Measurements from ENCODE around the gene PFKP.

PFKP gene

DNA sequence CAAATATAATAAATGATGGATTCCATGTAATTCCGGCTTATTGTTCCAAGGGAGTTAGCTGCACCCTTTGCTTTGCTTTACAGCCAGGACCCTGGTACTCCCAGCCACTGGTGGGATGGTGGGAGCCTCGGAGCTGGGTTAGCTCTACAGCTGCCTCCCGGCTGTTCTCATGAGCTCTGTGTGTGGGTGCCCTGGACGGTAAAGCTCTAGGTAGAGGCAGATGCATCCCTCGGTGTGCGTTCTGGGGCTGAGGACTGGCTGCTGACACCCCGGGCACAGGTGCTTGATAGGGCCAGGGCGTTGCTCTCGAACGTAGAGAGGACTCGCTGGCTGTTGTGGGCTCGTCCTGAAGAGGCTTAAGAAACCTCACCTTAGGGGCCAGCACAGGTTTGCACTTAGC is 50.1 kb downstream of the PFKP start:
- no peak for DNase-seq

DNA sequence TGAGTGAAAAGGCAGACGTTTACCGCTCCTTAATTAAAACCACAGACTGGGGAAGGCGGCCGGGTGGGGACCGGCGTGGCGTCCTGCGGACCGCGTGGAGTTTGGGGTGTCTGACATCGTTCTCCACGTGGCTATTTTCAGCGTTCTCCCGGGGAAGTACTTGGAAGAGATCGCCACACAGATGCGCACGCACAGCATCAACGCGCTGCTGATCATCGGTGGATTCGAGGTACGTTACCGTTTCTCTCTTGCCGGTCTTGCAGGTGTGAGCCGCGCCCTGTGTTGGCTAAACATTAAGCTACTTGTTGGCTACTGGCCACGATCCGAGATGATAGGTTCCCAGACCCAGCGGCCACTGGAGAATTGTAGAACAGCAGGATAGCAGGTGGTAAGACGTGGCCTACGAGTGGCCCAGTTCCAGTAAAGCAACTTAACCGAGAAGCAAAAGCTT is 51.3 kb downstream of the PFKP start:
- DNase-seq, result no peak

DNA sequence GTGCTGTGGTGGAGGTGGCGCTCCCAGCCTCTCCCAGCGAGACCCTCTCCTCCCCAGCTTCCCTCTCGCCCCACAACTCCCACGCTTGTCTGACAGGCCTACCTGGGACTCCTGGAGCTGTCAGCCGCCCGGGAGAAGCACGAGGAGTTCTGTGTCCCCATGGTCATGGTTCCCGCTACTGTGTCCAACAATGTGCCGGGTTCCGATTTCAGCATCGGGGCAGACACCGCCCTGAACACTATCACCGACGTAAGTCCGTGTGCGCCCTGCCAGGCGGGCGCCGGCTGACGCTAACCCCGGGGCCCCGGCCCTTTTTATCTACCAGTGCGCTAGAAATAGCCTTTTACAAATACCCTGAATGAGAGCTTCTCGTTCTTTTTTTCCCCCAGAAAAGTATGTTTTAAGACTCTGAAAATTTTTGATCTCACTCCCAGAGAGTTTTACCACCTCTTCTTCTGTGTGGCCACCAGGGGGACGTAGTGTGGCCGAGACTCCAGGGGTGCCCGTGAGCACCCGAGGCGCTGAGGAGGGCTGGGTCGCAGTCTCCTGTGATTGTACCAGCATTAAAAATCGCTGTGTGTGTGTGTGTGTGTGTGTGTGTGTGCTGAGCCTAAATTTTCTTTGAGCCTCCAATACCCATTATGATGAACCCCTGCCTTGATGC is 52.6 kb downstream of the PFKP start:
- DNase-seq, result no peak

DNA sequence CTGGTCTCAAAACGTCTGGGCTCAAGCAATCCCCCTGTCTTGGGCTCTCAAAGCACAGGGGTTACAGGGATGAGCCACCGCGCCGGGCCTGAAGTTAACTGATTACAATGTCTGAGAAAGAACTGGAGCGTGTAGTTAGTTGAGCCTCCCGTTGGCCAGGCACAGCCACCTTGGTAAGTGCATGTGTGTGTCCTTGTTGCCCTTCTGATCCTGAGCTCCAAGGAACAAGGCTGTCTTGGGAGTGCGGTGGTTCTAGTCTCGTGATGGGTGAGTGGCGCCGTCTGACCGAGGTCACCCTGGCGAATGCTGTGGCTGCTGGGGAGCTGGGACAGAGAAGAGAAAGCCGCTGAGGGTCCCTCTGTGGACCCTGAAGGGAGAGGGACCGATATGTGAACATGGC is 54.7 kb downstream of the PFKP start:
- DNase-seq, result no peak

DNA sequence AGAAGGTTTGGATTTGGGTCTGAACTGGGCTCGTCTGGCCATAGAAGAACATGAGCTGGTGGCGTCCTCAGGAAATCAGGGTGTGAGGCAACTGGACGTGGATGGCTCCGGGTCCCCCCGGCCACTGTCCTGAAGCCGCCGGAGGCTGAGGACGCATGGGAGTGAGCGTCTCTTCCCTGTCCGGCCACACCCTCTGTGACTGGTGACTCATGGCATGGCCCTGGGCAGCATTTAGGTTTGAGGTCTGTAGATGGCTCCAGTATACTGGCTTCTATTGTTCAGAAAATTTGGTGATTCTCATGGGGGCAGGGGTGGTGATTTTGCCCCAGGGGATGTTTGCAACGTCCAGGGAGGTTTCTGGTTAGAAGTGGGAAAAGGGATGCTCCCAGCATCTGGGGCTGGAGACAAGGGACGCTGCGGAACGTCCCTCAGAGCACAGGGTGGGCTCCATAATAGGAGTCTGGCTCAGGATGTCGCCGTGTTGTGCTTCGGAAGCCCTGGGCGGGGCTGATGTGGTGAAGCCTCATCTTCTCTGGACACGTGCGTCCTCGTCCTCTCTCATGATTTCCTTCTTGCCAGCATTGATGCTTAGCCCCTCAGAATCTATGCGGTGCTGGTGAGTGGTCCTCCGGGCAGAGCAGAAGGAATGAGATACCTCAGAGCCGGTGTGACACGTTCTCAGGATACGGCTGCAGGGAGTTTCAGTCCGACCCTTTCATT is 55.3 kb downstream of the PFKP start:
- DNase-seq, result no peak

DNA sequence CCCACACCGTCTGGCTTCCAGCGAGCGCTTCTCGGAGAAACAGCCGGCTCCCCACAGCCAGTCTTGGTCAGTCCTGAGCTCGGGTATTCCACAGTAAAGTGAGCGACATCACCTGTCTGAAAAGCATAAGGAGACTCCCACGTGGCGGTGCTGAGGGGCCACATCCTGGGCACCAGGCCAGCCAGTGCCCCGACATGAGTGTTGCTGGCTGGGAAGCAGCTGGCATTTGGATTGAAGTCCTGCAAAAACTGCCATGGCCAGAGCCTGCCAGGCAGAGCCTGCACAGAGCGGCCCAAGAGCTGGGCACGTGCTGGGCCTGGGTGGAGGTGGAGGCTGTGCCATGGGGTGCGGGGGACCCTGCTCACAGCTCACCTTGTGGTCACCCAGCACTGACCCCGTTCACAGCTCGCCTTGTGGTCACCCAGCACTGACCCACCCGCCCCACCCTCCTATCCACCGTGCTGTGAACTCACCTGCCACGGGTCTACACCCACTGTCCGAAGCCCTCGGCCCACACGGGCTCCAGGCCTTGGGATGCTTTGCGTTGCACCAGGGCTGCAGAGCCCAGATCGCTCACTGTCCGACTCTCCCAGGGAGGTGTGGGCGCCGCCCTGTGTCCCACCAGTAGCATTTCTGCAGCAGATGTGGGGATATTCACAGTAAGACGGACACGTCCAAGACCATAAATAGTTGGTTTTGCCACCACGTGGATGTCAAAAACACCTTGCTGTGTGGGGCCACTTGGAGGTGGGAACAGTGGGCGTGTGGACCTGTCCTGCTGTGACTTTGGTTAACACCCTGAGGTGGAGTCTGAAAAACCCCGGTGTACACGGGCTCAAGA is 56.4 kb downstream of the PFKP start:
- no peak for DNase-seq

DNA sequence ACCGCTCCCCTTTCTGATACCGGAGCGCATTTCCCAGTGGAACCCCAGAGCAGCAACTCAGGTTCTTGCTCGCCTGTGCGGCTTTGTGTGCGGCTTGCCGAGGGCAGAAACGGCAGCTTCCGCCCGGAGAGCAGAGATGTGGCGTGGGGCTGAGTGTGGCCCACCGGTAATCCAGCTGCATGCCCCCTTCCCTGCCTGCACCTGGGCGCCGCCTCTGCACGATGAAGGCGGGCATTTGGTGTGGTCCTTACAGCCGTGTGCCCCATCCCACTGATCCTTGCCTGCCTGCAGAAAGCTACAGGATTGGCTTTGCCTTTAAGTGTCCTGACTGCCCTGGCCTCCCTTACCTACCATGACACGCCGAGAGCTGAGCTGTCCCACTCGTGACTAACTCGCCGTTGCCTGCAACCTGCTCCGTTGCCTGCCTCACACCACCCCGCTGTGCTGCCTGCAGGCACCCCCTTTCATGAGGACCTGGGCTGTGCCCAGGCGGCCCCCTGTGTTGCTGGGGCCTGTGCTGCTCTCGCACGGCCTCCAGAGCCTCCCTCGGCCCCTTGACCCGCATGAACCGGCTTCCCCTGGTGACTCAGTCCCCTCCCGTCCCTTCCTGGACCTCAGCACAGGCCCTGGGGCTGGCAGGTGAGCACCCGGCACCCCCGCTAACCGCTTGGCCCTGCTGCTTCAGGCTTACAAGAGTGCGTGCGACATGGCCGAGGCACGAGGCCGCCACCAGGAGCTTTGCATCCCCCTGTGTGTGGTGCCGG is 57.2 kb downstream of the PFKP start:
- no peak for DNase-seq

DNA sequence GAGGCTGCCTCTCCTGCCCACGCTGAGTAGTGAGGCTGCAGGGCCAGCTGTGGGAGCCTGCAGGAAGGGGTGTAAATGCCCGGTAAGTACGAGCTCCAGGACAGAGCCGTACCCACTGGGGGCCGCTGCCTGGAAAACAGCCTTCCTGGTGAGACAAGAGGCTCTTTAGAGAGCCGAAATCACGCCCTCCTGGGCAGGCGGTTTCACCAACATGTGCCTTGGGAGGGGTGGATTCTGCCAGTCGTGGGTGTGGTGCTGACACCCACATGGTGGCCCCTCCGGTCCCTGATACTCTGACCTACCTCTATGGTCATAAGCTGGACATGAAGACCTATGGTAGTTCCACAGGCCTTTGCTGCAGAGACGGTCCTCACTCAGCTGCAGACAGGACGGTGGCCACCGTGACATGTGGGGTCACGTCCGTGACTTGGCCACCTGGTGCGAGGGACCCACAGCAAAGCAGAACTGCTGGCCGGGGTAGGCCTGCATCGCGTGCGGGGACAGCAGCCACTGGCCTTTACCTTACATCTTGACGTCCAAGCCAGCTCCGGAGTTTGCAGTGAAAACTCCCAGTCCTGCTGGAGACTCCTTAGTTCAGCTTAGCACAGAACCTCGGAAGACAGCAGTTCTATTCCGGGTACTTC is 58.3 kb downstream of the PFKP start:
- DNase-seq, result peak; percentile 11

DNA sequence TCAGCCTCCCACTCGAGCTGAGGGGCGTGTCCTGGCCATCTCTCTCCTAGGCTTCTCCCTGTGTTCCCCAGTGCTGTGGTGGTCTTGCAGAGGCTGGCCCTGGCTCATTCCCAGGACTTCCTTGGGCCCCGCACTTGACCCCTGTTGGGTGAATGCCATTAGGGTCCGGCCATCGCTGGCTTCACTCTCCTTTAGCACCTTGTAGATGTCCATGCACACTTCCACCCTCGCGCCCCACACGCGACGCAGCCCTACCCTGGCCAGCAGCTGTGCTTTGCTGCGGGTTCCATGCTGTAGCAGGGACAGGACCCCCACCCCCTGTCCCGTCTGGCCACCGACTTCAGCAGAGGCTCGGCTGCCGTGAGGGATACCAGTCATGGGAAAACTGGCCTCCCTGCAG is 58.9 kb downstream of the PFKP start:
- DNase-seq, result no peak

DNA sequence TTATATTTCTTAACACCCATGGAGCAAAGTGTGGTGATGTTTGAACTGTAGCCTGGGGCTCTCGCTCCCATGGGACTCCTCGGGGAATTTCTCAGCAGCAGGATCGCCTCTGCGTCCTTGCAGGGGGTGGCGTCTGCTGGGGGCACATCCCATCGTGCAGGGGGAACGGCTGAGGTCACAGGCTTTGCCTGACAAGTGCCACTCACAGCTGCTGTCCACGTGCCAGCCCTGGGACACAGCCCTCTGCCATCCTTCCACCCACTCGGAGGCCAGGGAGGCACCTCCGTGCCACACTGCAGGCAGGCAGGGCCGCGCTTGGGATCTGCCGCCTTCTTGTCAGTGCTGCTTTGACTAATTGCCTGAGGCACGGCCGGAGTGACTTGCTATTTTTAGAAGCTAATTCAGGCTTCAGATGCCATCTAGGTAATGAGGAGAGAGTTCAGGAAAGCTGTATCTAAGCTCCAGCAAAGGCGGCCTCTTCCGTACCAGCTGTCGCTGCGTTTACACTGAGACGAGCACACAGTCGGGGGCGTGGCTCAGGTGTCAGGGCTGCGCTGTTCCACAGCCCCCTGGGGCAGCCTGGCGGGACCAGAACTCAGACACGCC is 59.5 kb downstream of the PFKP start:
- peak; percentile 83 for DNase-seq

DNA sequence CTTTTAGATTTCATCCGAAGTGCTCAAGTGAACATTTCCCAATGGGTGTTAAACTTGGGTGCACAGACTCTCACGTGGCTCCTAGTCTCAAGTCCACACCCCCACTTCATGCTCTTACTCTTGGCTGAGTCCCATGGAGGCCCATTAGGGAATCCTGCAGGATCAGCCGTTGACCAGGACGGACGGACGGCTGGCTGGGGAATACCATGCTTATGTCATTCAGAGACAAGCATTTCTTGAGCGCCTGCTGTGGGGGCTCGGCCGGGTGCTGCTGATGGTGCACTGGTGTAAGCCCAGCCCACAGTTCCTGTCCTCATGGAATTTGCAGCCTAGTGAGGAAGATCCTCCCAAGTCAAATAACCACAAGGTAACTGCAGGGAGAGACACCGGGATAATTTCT is 60.6 kb downstream of the PFKP start:
- DNase-seq, result no peak

DNA sequence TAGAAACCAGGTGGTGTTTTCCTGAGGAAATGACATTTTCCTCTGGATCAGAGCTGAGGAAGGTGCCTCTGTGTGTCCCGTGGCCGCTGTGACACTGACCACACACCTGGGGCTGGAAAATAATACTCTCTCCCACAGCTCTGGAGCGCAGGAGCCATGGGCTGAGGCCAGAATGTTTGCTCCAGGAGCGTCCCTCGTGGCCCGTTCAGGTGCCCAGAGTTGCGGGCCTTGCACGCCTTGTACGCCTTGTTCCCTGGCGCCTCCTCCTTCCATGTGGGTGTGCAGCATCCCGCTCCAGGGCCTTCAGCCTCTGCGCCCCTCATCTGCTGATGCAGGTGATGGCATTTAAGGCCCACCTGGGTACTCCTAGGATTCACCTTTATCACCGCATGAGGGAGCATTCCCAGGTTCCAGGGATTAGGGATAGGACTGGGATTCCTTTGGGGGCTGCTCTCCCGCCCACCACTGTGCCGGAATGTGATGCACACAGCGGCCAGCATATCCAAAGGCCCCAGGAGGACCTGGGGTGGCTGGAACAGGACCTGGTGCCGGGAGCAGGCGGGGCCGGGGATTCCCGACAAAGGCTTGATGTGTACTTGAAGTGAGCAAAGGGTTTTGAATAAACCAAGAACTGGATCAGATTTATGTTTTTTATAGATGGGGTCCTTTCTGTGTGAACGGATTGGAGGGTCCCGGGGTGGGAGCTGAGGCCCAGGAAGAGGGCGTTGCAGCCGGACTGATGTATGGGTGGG is 61.2 kb downstream of the PFKP start:
- no peak for DNase-seq

DNA sequence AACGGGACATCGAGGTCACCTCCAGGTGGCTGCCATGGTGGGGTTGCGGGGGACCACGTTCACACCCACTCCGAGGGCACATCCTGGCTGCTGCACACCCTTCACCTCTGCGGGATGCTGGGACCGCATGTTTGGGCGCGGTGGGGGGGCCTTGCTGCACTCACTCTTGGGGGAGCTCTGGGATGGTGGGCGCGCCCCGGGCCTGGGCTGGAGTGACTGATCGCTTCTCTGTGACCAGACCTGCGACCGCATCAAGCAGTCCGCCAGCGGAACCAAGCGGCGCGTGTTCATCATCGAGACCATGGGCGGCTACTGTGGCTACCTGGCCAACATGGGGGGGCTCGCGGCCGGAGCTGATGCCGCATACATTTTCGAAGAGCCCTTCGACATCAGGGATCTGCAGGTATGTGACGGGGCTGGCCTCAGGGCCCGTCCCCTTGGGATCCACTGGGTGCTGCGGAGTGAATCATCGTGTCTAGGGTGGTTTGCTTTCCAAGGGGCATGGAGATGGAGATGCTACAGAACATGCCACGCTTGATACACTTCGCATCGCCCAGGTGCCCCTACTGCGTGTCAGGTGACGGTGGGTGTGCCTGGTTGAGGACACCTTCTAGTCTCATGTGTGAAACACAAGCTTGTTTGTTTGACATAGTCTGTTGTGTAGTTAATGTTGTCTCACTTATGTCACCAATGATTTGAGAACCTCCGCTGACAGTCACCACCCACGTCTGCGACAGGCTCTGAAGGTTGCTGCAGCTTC is 62.4 kb downstream of the PFKP start:
- no peak for DNase-seq

DNA sequence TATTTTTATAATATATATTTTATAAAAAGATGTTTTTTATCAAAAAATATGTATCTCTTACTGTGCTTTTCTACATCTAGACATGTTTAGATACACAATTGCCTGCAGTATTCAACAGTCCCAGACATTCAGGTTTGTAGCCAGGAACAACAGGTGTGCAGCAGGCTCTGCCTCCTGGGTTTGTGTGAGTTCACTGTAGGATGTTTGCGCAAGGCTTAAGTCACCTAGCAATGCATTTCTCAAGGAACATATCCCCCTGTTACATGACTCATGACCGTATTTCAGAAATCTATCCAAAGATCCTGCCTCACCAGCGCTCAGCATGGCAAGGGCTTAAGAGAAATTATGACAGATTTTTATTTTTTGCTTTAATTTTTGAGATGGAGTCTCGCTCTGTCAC is 63.8 kb downstream of the PFKP start:
- DNase-seq, result no peak

DNA sequence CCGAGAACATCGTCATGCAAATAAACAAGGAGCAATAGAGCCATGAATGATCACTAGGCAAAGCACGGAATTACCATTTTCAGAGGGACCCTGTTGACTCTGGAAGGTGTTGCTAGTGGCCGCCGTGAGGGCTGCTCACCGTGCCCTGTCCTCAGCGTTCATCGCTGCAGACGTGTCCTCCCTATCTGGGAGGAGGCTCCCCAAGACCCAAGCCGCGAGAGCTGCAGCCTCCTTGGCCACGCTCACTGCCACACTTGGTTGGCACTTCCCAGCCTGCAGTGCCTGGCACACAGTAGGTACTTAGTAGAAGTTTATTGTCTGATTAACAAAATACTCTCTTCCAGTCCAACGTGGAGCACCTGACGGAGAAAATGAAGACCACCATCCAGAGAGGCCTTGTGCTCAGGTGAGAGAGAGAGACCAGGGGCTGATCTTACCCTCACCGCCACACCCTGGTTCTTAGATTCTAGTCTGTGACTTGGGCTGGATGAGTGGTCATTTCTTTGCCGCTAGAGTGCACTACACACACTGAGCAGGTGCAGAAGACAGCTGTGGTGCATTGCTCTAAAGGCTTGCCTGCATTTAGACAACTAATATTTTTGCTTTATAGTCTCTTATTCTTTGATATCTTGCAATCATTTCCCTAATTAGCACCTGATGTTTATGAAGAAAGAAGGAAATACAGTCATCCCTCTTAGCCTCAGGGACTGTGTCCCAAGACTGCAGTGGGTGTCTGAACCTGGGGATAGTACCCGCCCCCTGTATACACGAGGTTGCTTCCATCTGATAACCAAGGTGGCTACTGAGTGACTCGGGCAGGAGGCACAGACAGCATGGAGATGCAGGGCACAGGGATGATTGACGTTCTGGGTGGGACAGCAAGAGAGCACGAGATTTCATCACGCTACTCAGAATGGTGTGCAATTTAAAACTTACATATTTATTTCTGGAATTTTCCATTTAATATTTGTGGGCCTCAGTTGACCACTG is 65.0 kb downstream of the PFKP start:
- DNase-seq, result no peak

DNA sequence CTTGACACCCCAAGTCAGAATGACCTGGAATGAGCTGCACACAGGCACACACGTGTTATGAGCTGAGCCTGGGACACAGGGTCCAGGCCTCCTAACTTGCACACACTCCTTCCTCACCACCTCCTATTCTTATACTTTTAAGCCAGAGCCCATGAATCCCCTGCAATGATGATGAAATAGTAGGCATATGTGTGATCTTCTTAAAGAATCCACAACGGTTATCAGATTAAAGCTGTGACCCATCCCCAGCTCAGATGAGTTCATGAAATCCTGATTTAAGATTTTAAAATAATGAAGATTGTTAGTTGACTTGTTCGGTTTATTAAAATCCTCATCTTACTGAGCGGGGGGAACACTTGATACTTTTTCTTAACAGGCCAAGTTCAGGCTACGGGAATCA is 66.6 kb downstream of the PFKP start:
- DNase-seq, result no peak

DNA sequence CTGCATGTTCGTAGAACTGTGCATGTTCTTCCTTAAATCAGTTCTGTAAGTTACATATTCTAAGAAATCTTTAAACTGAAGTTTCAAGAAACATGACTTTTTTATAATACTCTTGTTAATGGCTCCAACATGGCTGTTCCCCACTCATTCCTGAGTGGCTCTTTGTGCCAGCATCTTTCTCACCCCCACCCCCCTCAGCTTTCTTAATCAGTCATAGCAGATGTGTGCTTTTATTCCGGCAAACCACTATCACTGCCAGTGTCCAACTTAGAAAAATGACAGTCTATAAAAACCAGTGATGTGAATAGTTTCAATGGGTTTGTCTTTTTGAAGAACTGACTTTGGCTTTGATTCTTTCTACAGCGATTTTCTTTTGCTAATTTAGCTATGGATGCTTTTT is 67.7 kb downstream of the PFKP start:
- no peak for DNase-seq

DNA sequence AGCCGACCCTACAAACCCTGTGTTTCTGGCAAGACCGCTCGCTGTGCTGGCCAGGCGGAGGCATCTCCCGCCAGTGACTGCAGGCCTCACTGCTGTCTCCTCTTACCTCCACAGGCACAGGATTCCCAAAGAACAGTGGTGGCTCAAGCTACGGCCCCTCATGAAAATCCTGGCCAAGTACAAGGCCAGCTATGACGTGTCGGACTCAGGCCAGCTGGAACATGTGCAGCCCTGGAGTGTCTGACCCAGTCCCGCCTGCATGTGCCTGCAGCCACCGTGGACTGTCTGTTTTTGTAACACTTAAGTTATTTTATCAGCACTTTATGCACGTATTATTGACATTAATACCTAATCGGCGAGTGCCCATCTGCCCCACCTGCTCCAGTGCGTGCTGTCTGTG is 69.0 kb downstream of the PFKP start:
- DNase-seq, result no peak

All from retina (tissue), 1 donor.